Stimulated activated CD4-positive, alpha-beta T cell treated with anti-CD3 and anti-CD28 coated beads, Interleukin-1b, Interleukin-23, amount 100 ng/mL, for 48 hours (primary cell): ENCODE measurements around the gene EEPD1.

Experiments
- DNase-seq: peaks from one replicate; pipeline ENCODE4 v3.0.0-alpha.2; 2020

The EEPD1 gene

GRCh38 chr7:36348256-36348655 lies 195.2 kb downstream of the EEPD1 start:
- DNase-seq = no peak

GRCh38 chr7:36348771-36349170 lies 195.7 kb downstream of the EEPD1 start:
- DNase-seq = no peak

GRCh38 chr7:36349626-36350025 lies 196.6 kb downstream of the EEPD1 start:
- no peak for DNase-seq
